Skeletal muscle satellite cell (primary cell): ENCODE data around the gene CCDC89.
"Not testable (repeated sequence)": the region's sequence is repeated elsewhere in the genome, so short reads cannot be mapped to it uniquely, and the experiment has no call there.

Experiments
- H3K27me3 ChIP-seq: 2 replicates; pipeline ENCODE4 v1.7.0; 2013; ENCODE audit warnings: low read length; ENCODE audit not compliant: control insufficient read depth, insufficient read depth
- H3K36me3 ChIP-seq: 2 replicates; pipeline ENCODE4 v1.7.0; 2013; ENCODE audit warnings: mild to moderate bottlenecking, control low read depth, low read length; ENCODE audit not compliant: insufficient read depth
- H3K4me1 ChIP-seq: 2 replicates; pipeline ENCODE4 v1.7.0; 2013; ENCODE audit warnings: low read length; ENCODE audit not compliant: control insufficient read depth, insufficient read depth
- H3K4me2 ChIP-seq: 2 replicates; pipeline ENCODE4 v1.7.0; 2013; ENCODE audit warnings: mild to moderate bottlenecking, low read length
- H3K4me3 ChIP-seq: 2 replicates; pipeline ENCODE4 v1.7.0; 2013; ENCODE audit warnings: low read length
- H3K9ac ChIP-seq: 2 replicates; pipeline ENCODE4 v1.7.0; 2013; ENCODE audit warnings: mild to moderate bottlenecking, low read depth, low read length, moderate library complexity
- H3K9me3 ChIP-seq: replicated peaks from 2 replicates; pipeline ENCODE4 v1.7.0; 2013; ENCODE audit warnings: mild to moderate bottlenecking, control low read depth, low read length

The CCDC89 gene

DNA sequence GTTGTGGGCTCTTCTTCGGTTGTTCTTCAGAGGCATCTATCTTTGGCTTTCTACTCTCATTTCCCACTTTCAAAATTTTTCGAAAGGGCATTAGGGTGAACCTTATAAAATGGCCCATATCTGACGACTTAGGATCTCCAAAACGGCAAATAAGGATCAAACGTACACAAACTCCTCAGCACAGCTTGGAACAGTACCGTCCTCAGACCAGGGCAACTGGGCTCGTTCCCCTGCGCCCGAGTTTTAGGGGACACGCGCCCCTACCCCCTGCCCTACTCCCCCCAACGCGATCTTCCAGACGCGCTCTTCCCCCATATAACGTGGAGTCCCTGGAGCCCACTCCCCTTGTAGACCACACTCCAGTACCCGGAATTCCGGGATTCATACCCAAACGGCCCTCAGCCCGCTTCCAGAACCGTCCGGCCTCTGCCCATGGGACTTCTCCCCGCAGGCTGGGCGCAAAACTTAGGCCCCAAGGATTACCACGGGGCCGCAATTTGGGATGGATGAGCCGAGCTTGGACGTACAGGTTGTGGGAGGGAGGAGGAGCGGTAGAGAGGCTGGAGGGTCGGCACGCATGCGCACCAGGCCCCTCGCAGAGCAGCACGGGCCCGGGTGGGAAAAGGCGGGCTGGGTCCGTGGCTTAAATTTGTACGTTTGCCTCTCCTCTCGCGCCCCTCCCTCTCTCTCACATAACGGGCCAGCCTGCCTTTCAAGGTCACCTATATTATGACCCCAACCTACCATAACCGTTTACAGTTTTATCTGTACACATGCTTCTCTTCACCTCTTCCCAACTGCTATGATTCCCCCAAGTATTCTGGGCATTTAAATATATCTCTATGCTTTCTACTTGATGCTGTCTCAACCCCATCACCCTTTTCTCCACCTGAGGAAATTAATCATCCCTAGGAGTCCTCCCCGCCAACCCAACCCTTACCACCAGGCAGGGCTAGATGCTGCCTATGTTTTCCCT is 3.4 kb downstream of the CCDC89 start:
- H3K4me1 ChIP-seq = peaks cover 26% of the 10 kb centered on the region
- peak overlapping the region; percentile 79 for H3K4me3 ChIP-seq
- H3K9me3 ChIP-seq = no peaks in the 10 kb centered on the region
- H3K36me3 ChIP-seq = no peaks in the 10 kb centered on the region
- H3K9ac ChIP-seq = peak overlapping the region; percentile 84
- H3K27me3 ChIP-seq = no peaks in the 10 kb centered on the region
- H3K4me2 ChIP-seq = peak overlapping the region; percentile 83

DNA sequence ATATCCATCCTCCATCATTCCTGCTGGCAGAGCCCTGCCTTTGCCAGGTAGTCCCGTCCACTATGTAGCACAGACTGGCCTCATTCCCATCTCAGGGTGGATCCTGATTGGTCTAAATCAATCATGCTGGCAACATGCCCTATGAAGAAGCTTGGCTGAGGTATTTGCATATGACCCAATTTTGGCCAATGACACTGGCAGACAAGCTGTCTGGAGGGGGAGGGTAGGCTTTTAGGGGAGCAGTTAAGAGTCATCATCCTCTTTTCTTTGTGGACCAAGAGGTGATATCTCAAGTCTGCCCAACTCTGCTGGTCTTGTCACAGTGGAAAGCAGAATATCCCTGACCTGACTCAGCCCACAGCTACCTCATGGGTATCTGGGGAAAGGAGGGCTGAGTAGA is 5.1 kb downstream of the CCDC89 start:
- Histone ChIP-seq H3K4me3 (no peak overlapping the region), H3K9ac (no peak overlapping the region), H3K9me3 (no peaks in the 10 kb centered on the region), H3K4me1 (peaks cover 22% of the 10 kb centered on the region), H3K36me3 (no peaks in the 10 kb centered on the region), H3K27me3 (no peaks in the 10 kb centered on the region), H3K4me2 (no peak overlapping the region)

DNA sequence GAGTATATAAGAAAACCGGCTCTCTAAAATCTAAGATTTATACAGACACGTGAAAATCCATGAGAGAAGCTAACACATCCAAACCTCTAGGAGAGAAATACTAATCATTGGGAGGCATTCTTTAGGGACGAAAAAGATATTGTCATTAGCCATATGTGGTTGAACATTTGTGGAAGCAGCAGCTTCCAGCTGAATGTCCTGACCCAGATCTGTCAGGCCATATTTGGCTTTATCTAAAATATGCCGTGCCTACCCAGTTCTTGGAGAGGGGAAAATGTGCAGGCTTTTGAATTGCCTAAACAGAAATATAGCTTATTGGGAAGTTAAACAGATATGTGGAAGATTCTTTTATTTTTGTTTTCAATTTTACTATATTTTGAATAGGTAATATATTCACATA is 6.4 kb downstream of the CCDC89 start:
- no peak overlapping the region for H3K4me2 ChIP-seq
- H3K9ac ChIP-seq = no peak overlapping the region
- no peaks in the 10 kb centered on the region for H3K9me3 ChIP-seq
- H3K4me3 ChIP-seq = no peak overlapping the region
- peaks cover 2% of the 10 kb centered on the region for H3K27me3 ChIP-seq
- no peaks in the 10 kb centered on the region for H3K36me3 ChIP-seq
- H3K4me1 ChIP-seq = peaks cover 9% of the 10 kb centered on the region

DNA sequence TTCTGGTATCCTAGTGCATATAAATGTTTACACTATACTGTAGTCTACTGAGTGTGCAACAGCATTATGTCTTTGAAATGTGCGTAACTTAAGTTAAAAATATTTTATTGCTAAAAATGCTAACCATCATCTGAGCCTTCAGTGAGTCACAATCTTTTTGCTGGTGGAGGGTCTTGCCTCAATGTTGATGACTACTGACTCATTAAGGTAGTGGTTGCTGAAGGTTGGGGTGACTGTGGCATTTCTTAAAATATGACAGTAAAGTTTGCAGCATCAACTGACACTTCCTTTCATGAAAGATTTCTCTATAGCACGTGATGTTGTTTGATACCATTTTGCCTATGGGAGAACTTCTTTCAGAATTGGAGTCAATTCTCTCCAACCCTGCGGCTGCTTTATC is 12.6 kb downstream of the CCDC89 start:
- Histone ChIP-seq H3K4me1 (no peaks in the 10 kb centered on the region), H3K9me3 (no peaks in the 10 kb centered on the region), H3K4me2 (no peak overlapping the region), H3K36me3 (no peaks in the 10 kb centered on the region), H3K9ac (no peak overlapping the region), H3K27me3 (peaks cover 4% of the 10 kb centered on the region), H3K4me3 (no peak overlapping the region)

DNA sequence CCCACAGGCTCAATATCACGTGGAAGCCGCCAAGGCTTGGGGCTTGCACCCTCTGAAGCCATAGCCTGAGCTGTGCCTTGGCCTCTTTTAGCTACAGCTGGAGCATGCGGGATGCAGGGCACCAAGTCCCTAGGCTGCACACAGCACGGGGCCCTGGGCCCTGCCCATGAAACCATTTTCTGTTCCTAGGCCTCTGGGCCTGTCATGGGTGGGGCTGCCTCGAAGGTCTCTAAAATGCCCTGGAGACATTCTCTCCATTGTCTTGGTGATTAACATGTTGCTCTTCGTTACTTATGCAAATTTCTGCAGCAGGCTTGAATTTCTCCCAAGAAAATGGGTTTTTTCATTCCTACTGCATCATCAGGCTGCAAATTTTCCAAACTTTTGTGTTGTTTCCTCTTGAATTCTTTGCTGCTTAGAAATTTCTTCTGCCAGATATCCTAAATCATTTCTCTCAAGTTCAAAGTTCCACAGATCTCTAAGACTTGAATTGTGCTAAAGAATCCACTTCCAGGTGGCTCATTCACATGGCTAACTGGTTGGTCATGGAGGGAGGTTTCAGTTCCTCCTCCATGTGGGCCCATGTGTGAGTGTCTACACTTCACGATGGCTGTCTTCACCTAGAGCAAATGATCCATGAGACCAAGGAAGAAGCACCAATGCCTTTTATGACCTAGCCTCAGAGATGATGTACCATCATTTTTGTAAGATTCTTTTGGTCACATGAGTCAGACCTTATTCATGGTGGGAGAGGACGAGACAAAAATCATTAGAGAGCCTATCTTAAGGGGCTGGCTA is 13.7 kb downstream of the CCDC89 start:
- no peak overlapping the region for H3K9ac ChIP-seq
- no peaks in the 10 kb centered on the region for H3K9me3 ChIP-seq
- H3K4me3 ChIP-seq = no peak overlapping the region
- peaks cover 4% of the 10 kb centered on the region for H3K27me3 ChIP-seq
- H3K36me3 ChIP-seq = no peaks in the 10 kb centered on the region
- no peak overlapping the region for H3K4me2 ChIP-seq
- no peaks in the 10 kb centered on the region for H3K4me1 ChIP-seq

DNA sequence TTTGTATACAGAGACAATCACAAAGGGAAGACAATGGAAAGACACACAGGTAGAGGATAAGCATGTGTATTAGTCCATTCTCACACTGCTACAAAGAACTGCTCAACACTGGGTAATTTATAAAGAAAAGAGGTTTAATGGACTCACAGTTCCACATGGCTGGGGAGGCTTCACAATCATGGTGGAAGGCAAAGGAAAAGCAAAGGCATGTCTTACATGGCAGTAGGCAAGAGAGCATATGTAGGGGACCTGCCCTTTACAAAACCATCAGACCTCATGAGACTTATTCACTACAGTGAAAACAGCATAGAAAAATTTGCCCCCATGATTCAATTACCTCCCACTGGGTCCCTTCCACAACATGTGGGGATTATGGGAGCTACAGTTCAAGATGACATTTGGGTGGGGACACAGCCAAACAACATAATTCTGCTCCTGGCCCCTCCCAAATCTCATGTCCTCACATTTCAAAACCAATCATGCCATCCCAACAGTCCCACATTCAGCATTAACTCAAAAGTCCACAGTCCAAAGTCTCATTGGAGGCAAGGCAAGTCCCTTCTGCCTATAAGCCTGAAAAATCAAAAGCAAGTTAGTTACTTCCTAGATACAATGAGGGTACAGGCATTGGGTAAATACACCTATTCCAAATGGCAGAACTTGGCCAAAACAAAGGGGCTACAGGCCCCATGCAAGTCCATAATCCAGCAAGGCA is 14.9 kb downstream of the CCDC89 start:
- H3K36me3 ChIP-seq, H3K4me2 ChIP-seq, H3K4me1 ChIP-seq, H3K27me3 ChIP-seq, H3K9me3 ChIP-seq, H3K4me3 ChIP-seq, H3K9ac ChIP-seq: not testable (repeated sequence)

DNA sequence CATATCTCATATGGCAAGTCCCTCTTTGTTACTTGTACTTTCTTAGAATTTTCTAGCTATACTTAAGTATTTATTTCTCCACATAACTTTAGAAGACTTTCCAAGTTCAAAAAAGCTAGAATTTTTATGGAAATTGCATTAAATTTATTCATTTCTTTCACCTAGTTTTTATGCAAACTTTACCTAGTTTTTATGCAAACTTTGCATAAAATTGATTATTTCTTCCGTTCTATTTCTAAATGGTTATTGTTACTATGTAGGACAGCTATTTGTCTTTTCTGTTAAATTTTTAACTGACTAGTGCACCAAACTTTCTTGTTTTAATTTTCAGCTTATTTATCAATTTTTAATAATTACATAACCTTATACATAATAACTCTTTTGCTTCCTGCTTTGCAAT is 17.8 kb downstream of the CCDC89 start:
- no peak overlapping the region for H3K4me2 ChIP-seq
- no peak overlapping the region for H3K4me3 ChIP-seq
- H3K9me3 ChIP-seq = no peaks in the 10 kb centered on the region
- no peak overlapping the region for H3K9ac ChIP-seq
- peaks cover 11% of the 10 kb centered on the region for H3K36me3 ChIP-seq
- no peaks in the 10 kb centered on the region for H3K27me3 ChIP-seq
- peaks cover 7% of the 10 kb centered on the region for H3K4me1 ChIP-seq

DNA sequence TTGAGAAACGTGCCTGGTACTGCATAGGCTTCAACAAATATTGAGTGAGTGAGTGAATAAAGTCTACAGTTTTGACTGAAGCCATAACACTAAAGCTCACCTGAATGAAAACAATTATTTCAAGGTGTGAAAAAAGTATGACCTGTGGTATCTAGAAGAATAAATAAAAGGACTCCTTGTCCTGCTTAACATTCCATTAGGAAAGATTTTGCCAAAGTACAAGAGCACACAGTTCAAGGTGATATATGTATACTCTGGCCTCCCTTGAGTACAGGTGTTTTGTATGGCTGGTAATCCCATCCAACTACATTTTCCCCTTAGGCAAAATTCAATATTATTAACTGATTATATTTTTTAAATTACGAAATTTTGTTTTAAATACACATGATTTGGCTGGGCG is 19.3 kb downstream of the CCDC89 start:
- peaks cover 7% of the 10 kb centered on the region for H3K4me1 ChIP-seq
- no peaks in the 10 kb centered on the region for H3K27me3 ChIP-seq
- no peak overlapping the region for H3K4me3 ChIP-seq
- H3K36me3 ChIP-seq = peaks cover 15% of the 10 kb centered on the region
- no peak overlapping the region for H3K4me2 ChIP-seq
- no peaks in the 10 kb centered on the region for H3K9me3 ChIP-seq
- H3K9ac ChIP-seq = no peak overlapping the region

DNA sequence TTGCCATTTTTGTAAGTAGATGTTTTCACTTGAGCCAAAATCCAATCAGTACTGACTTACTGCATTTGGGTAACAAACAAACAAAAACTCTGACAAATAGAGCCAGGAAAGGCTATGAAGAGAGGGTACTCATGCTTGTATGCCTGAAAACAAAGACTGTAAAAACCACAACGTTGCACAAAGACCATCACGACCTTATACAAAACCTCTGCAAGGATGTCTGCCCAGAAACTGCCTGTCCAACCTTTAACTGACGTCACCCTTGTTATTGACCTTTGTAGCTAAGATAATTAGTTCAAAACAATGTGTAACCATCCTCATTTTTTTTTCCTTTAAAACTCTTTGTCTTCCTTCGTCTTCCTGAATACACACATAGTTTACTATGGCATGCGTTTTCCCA is 20.3 kb downstream of the CCDC89 start:
- peaks cover 15% of the 10 kb centered on the region for H3K4me1 ChIP-seq
- H3K4me3 ChIP-seq = no peak overlapping the region
- H3K27me3 ChIP-seq = no peaks in the 10 kb centered on the region
- H3K9me3 ChIP-seq = no peaks in the 10 kb centered on the region
- peaks cover 16% of the 10 kb centered on the region for H3K36me3 ChIP-seq
- H3K4me2 ChIP-seq = peak overlapping the region; percentile 91
- H3K9ac ChIP-seq = peak overlapping the region; percentile 99

DNA sequence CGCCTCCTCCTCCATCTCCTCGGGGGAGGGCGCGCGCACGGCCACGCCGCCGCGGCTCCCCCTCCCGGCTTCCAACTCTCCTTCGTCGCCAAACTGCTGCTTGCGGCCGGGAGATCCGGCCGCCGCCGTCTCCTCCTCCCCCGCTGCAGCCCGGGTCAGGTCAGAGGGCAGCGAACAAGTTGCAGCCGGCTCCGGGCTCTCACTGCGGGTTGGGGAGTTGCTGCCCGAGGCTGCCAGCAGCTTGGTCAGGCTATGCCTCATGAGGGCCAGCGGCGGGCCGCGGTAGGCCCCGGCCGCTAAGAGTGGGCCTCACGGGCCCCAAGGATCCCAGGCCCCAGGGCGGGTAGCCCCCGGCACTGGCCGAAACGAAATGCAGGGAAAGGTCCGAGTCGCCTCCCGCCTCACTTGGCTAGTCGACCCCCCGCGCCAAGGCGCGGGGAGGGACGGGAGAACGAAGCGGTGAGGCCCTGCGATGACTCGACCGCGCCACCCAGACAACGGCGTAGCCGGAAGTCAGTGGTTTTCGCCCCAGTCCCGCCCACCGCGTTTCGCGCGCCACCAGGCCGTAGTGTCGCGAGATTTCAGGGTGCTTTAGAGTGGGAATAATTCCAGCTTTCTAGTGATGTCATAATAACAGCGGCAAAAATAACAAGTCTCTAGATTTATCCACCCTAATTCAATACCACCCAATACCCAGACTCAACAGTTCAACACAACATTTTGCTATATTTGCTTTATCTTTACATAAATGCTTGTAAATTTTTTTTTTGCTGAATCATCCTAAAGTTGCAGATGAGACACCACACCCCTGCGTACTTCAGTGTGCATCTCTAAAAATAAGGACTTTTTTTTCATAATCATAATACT is 21.1 kb downstream of the CCDC89 start, which contains the start of gene CREBZF:
TSS of gene CREBZF (minus strand) at position 515 of the 867 bp plus-strand sequence. CDS start at position 261, 254 bp downstream.
- peak within 1 kb of the TSS; percentile 99 for H3K9ac ChIP-seq
- H3K4me1 ChIP-seq = peaks cover 23% of the 10 kb centered on the region
- H3K9me3 ChIP-seq = no peaks in the 10 kb centered on the region
- peak within 1 kb of the TSS; percentile 91 for H3K4me2 ChIP-seq
- peaks cover 25% of the 10 kb centered on the region for H3K36me3 ChIP-seq
- no peaks in the 10 kb centered on the region for H3K27me3 ChIP-seq
- peak within 1 kb of the TSS; percentile 95 for H3K4me3 ChIP-seq
